Measurements from ENCODE around the gene ZNF608.

- TF ChIP-seq FOXP2 (optimal IDR thresholded peaks at IDR 0.05; ENCODE audit: control extremely low read depth, extremely low read length, insufficient read depth) (no peak), POLR2AphosphoS5 (IDR thresholded peaks at IDR 0.05; ENCODE audit: borderline replicate concordance, low read depth, low read length) (no peak), EZH2 (IDR thresholded peaks at IDR 0.05) (no peak)
Observed at GRCh38 chr5:124744170-124744971, 2.1 kb downstream of the ZNF608 start.
